K562 (cell line): ENCODE data around the gene ATE1. TPM values are rescaled to one million over a fixed set of nuclear protein-coding genes. Genes with fewer than 3 reads are reported as not detected.

ENCODE experiments used
- ATAC-seq: fragments of 200-7000 bp; cut with Tn5 transposase; 3 replicates; pipeline ENCODE4 v1.9.1; 2020; ENCODE audit warnings: moderate library complexity
- BruUV-seq: library from RNA; stranded (reverse); fragments of 400-500 nt; replicated peaks from 2 replicates; lab custom pipeline; 2021; lab: Mats Ljungman, UMichigan
- CTCF ChIA-PET: fragments of 300-600 bp; formaldehyde crosslinking; extraction: SDS; loops from one replicate; lab custom pipeline; 2021; ENCODE audit warnings: low intra/inter-chr PET ratio; lab: Yijun Ruan, JAX
- POLR2A ChIA-PET: fragments of 300-600, 350-650 bp; sonication (Branson Sonifier 250); formaldehyde crosslinking; extraction: SDS; loops from one replicate; lab custom pipeline; 2021; ENCODE audit warnings: antibody characterized with exemption, inconsistent platforms; lab: Yijun Ruan, JAX
- DNase-seq, 4 experiments: peaks; one replicate each; pipeline versions ENCODE4 v3.0.0 to v3.0.0-alpha.2; 2011 to 2018; ENCODE audit warnings: low spot score in 3 of 4, mixed read lengths in 3 of 4; ENCODE audit errors: extremely low read depth in 1 of 4
- FAIRE-seq: peaks from 2 replicates; lab custom pipeline; 2011; peaks lifted over from hg19 to GRCh38; lab: Jason Lieb, UNC
- H2AFZ ChIP-seq: 2 replicates; pipeline ENCODE4 v1.6.0; 2011; ENCODE audit warnings: low read depth, low read length, control low read depth, inconsistent platforms
- H3K27ac ChIP-seq: fragments of 200-600 bp; 3 replicates; pipeline ENCODE4 v1.8.0; 2011; ENCODE audit warnings: low read depth, mild to moderate bottlenecking, control low read depth, inconsistent platforms, low read length, moderate library complexity, mixed read lengths; ENCODE audit errors: extremely low read depth
- H3K27me3 ChIP-seq, 2 experiments: fragments of 300-600 bp in 1 of 2; 2 replicates in 1 of 2; 3 replicates in 1 of 2; pipeline versions ENCODE4 v1.6.0 to v1.8.0; 2011; ENCODE audit warnings: inconsistent platforms in 2 of 2, low read length in 2 of 2, mild to moderate bottlenecking in 1 of 2, mixed read lengths in 1 of 2, moderate library complexity in 1 of 2; ENCODE audit not compliant: control insufficient read depth in 2 of 2, insufficient read depth in 2 of 2
- H3K36me3 ChIP-seq: fragments of 300-600 bp; 3 replicates; pipeline ENCODE4 v1.8.0; 2011; ENCODE audit warnings: mild to moderate bottlenecking, low read length, inconsistent platforms; ENCODE audit not compliant: control insufficient read depth, insufficient read depth
- H3K4me1 ChIP-seq, 2 experiments: fragments of 200-600 bp in 1 of 2; replicated peaks in 1 of 2; 2 replicates in 1 of 2; 3 replicates in 1 of 2; pipeline versions ENCODE4 v1.5.1 to v1.8.0; 2011; ENCODE audit warnings: inconsistent platforms in 2 of 2, low read length in 2 of 2, mild to moderate bottlenecking in 1 of 2, mixed read lengths in 1 of 2, moderate library complexity in 1 of 2; ENCODE audit not compliant: control insufficient read depth in 2 of 2, insufficient read depth in 2 of 2
- H3K4me2 ChIP-seq: 2 replicates; pipeline ENCODE4 v1.6.1; 2011; ENCODE audit warnings: low read length, control low read depth, inconsistent platforms, mixed read lengths; ENCODE audit not compliant: insufficient read depth
- H3K4me3 ChIP-seq: fragments of 200-600 bp; sonication (generic), shearing (Covaris generic); 2 replicates; pipeline ENCODE4 v1.5.1; 2016; ENCODE audit warnings: control low read depth, inconsistent platforms
- H3K79me2 ChIP-seq: fragments of 200-600 bp; 3 replicates; pipeline ENCODE4 v1.8.0; 2011; ENCODE audit warnings: low read length, inconsistent platforms; ENCODE audit not compliant: control insufficient read depth, insufficient read depth
- H3K9ac ChIP-seq, 2 experiments: 2 replicates each; pipeline versions ENCODE4 v1.6.0 to v1.6.1; 2011; ENCODE audit warnings: low read depth in 2 of 2, low read length in 2 of 2, control low read depth in 1 of 2, inconsistent platforms in 1 of 2, mild to moderate bottlenecking in 1 of 2, mixed read lengths in 1 of 2; ENCODE audit not compliant: insufficient read depth in 1 of 2
- H3K9me1 ChIP-seq: one replicate; pipeline ENCODE4 v1.6.0; 2011; ENCODE audit warnings: inconsistent platforms, mild to moderate bottlenecking, low read length, moderate library complexity; ENCODE audit not compliant: control insufficient read depth, insufficient read depth
- H3K9me3 ChIP-seq: replicated peaks from 2 replicates; pipeline ENCODE4 v1.5.1; 2011; ENCODE audit warnings: low read depth, low read length, inconsistent platforms; ENCODE audit not compliant: control insufficient read depth, insufficient read depth
- H4K20me1 ChIP-seq: replicated peaks from 2 replicates; pipeline ENCODE4 v1.6.1; 2011; ENCODE audit warnings: low read length, inconsistent platforms, mixed read lengths; ENCODE audit not compliant: control insufficient read depth, insufficient read depth
- ILK ChIP-seq: fragments of 450-650 bp; IDR thresholded peaks from 2 replicates; pipeline ENCODE4 v1.6.1; 2016; ENCODE audit warnings: missing genetic modification characterization, low read depth, mild to moderate bottlenecking, missing compliant biosample characterization, moderate library complexity, borderline replicate concordance
- SMC3 ChIP-seq: conservative IDR thresholded peaks from 2 replicates; pipeline ENCODE4 v1.6.1; 2011; ENCODE audit warnings: low read depth, low read length, improper control_type of control experiment; ENCODE audit not compliant: insufficient read depth
- TCF7 ChIP-seq: sonication (generic); IDR thresholded peaks from 2 replicates; pipeline ENCODE4 v1.6.1; 2016; ENCODE audit warnings: antibody characterized with exemption, borderline replicate concordance
- WHSC1 ChIP-seq: IDR thresholded peaks from one replicate; pipeline ENCODE4 v1.6.1; 2012; ENCODE audit warnings: low read length, control low read depth, inconsistent platforms
- YBX1 ChIP-seq: fragments of 450-650 bp; IDR thresholded peaks from 2 replicates; pipeline ENCODE4 v1.7.1; 2016; ENCODE audit warnings: mild to moderate bottlenecking
- ZNF311 ChIP-seq: fragments of 250-450 bp; sonication (Bioruptor Pico); IDR thresholded peaks from 2 replicates; pipeline ENCODE4 v1.4.0; 2020; ENCODE audit warnings: mild to moderate bottlenecking, moderate library complexity
- WGBS: fragments of 100-300 bp; shearing (Covaris generic); methylation state at CpG from one replicate; pipeline ENCODE4 v1.1.6; 2016; ENCODE audit warnings: low coverage, mixed read lengths; ENCODE audit not compliant: insufficient coverage; ENCODE audit errors: missing lambda C conversion rate; 5-methylcytosine and 5-hydroxymethylcytosine counted together
- in situ Hi-C: fragments of 300-500 bp; cut with MboI; formaldehyde crosslinking; loops from 4 replicates; pipeline ENCODE4 v1.15.0; 2018; ENCODE audit warnings: inconsistent platforms, mixed read lengths
- intact Hi-C: fragments of 100-400 bp; cut with micrococcal nuclease; formaldehyde crosslinking; loops from 2 replicates; pipeline ENCODE4 v1.14.2; 2022
- polyA plus RNA-seq, 8 experiments: library from polyadenylated mRNA; depleted of rRNA in 4 of 8; stranded (reverse) in 5 of 8; unstranded in 3 of 8; fragments of >200 nt; fragmentation: Nextera tagmentation in 2 of 8; fragmentation: Illumina TruSeq in 1 of 8; extraction: Ambion mirVana in 2 of 8; extraction: Trizol in 1 of 8; gene quantifications; 2 replicates each; pipeline versions ENCODE4 v1.2.1 to v1.2.3, GENCODE V29; 2011 to 2014; ENCODE audit warnings: inconsistent platforms in 1 of 8, missing spikeins in 1 of 8
- total RNA-seq, 7 experiments: library from RNA; depleted of rRNA in 6 of 7; stranded (reverse); fragments of >200 nt in 6 of 7; fragmentation: Illumina TruSeq in 2 of 7; extraction: Trizol in 2 of 7; gene quantifications; 2 replicates each; pipeline versions ENCODE4 v1.2.1 to v1.2.3, GENCODE V29; 2011 to 2021; ENCODE audit warnings: low replicate concordance in 1 of 7

ATE1 gene
- total and polyA plus RNA-seq, 9 of the 15 experiments (the other 6 are each of a cell fraction or from before 2014, with no cell fraction given): 3.0 to 14.2 (median 8.8) TPM

DNA sequence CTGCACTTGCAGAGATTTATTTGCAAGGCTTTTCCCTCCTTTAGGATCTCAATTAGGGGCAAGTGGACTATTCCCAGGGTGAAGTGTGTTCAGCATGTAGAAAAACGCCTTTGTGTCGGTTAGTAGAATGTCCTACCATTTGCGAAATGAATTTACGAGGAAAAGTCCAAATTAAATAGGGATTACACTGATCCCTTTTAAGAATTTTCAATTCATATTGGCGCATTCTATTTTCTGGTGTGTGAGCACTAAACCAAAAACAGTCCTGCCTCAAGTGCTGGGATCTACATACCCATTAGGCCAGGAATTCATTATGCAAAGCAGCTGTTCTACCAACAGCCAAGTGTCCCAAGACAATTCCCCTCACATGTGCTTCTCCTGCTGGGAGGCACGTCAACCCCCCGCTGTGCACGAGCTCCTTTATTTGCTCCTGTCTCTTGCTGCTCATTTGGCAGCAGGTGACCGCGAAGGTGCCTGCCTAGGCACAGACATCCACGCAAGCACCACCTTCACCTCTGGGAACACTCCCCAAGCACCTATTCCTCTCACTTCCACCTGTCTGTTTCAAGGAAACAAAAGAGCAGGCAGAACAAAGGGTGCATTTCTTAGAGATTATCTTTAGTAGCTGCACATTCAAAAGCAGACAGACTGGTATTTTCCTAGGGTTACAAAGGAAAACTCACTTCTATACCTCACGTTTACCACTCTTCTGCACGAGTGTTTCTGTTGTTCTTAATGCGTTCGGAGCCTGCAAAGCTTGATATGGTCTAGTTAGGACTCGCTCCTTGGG lies 195.0 kb downstream of the ATE1 start:
- Histone ChIP-seq H4K20me1 (no peaks in the 10 kb centered on the region), H3K27ac (no peak overlapping the region), H3K9ac (no peak overlapping the region), H3K4me1 (peaks cover 3% of the 10 kb centered on the region in 2 experiments; a peak in 3 of 5 replicates), H3K4me3 (no peak overlapping the region), H3K4me2 (no peak overlapping the region), H3K9me3 (no peaks in the 10 kb centered on the region), H3K9me1 (no peaks in the 10 kb centered on the region), H3K36me3 (no peaks in the 10 kb centered on the region), H2AFZ (no peak overlapping the region), H3K27me3 (peaks cover 2 to 33% of the 10 kb centered on the region in 2 experiments), H3K79me2 (no peaks in the 10 kb centered on the region)
- ATAC-seq (no peak), FAIRE-seq (no peak), DNase-seq (no peak)
- in situ Hi-C loops: loop anchor here (10.0 kb wide), 1 partner anchor 788 kb away; no protein-coding TSS in a partner anchor
- intact Hi-C loops: loop anchor here (10.0 kb wide), 2 partner anchors 152 to 788 kb away; no protein-coding TSS in a partner anchor
- TF ChIP-seq YBX1: no peak
- no peak for TF ChIP-seq SMC3
- no peak for TF ChIP-seq ILK (tag)
- no peak for TF ChIP-seq ZNF311 (CRISPR knock-in tag)
- no peak for TF ChIP-seq WHSC1
- no peak for TF ChIP-seq TCF7
- CTCF ChIA-PET: no interaction called here
- no TSS peak for BruUV-seq
- 0% methylated on average over 16 of the region's 16 CpGs for WGBS
- POLR2A ChIA-PET: interaction anchor here (0.6 kb wide), 1 partner anchor 22 kb away, joined by 3 read pairs; no protein-coding TSS in a partner anchor
